H1 (cell line): ENCODE results near the gene CAD. TPM values are rescaled to one million over a fixed set of nuclear protein-coding genes. Genes with fewer than 3 reads are reported as not detected.
A peak's percentile ranks its signal among the peaks of the same experiment; 100 is the strongest.

Experiments
- ASH2L ChIP-seq: fragments of 200-600, 300-600 bp; sonication (generic); IDR thresholded peaks from one replicate; pipeline ENCODE4 v1.7.1; 2017; ENCODE audit warnings: low read length
- ATF3 ChIP-seq: IDR thresholded peaks from 2 replicates; pipeline ENCODE4 v1.6.1; 2011; ENCODE audit warnings: low read depth, mild to moderate bottlenecking, low read length; ENCODE audit not compliant: insufficient read depth
- CBX8 ChIP-seq: fragments of 300-800, 300-1000 bp; sonication (generic); IDR thresholded peaks from 2 replicates; pipeline ENCODE4 v1.7.1; 2016; ENCODE audit warnings: low read depth, low read length, borderline replicate concordance
- CHD1 ChIP-seq: IDR thresholded peaks from 2 replicates; pipeline ENCODE4 v1.6.1; 2012; ENCODE audit warnings: low read depth, low read length, improper control_type of control experiment
- EGR1 ChIP-seq: IDR thresholded peaks from 2 replicates; pipeline ENCODE4 v1.6.1; 2011; ENCODE audit warnings: low read depth, low read length, borderline replicate concordance
- GTF2F1 ChIP-seq: IDR thresholded peaks from 2 replicates; pipeline ENCODE4 v1.6.1; 2012; ENCODE audit warnings: low read depth, low read length, improper control_type of control experiment, borderline replicate concordance
- HDAC6 ChIP-seq: IDR thresholded peaks from one replicate; pipeline ENCODE4 v1.7.1; 2012; ENCODE audit warnings: low read depth, mild to moderate bottlenecking, inconsistent platforms, low read length, moderate library complexity
- JUN ChIP-seq: IDR thresholded peaks from 2 replicates; pipeline ENCODE4 v1.6.1; 2011; ENCODE audit warnings: low read depth, mild to moderate bottlenecking, improper control_type of control experiment, low read length
- JUND ChIP-seq: IDR thresholded peaks from 2 replicates; pipeline ENCODE4 v1.6.1; 2011; ENCODE audit warnings: mild to moderate bottlenecking, improper control_type of control experiment, low read length
- MAX ChIP-seq: IDR thresholded peaks from 2 replicates; pipeline ENCODE4 v1.6.1; 2012; ENCODE audit warnings: inconsistent platforms
- PHF8 ChIP-seq: fragments of 200-600 bp; sonication (generic); conservative IDR thresholded peaks from 2 replicates; pipeline ENCODE4 v1.7.1; 2012; ENCODE audit warnings: low read depth, mild to moderate bottlenecking, inconsistent platforms, low read length, moderate library complexity
- POLR2AphosphoS5 ChIP-seq: IDR thresholded peaks from 2 replicates; pipeline ENCODE4 v1.6.1; 2011; ENCODE audit warnings: low read depth, low read length
- RFX5 ChIP-seq: IDR thresholded peaks from 2 replicates; pipeline ENCODE4 v1.6.1; 2011; ENCODE audit warnings: low read depth, low read length, improper control_type of control experiment, borderline replicate concordance
- RXRA ChIP-seq: IDR thresholded peaks from 2 replicates; pipeline ENCODE4 v1.6.1; 2011; ENCODE audit warnings: low read depth, mild to moderate bottlenecking, low read length, moderate library complexity; ENCODE audit not compliant: insufficient read depth
- SRF ChIP-seq: IDR thresholded peaks from 2 replicates; pipeline ENCODE4 v1.6.1; 2011; ENCODE audit warnings: mild to moderate bottlenecking, low read depth, low read length, moderate library complexity
- TAF1 ChIP-seq: IDR thresholded peaks from 2 replicates; pipeline ENCODE4 v1.6.1; 2011; ENCODE audit warnings: mild to moderate bottlenecking, low read depth, low read length
- TCF12 ChIP-seq: IDR thresholded peaks from 2 replicates; pipeline ENCODE4 v1.6.1; 2011; ENCODE audit warnings: low read depth, mild to moderate bottlenecking, low read length
- ZNF274 ChIP-seq: IDR thresholded peaks from 2 replicates; pipeline ENCODE4 v1.7.0; 2012; ENCODE audit warnings: low read length, borderline replicate concordance; ENCODE audit errors: extremely low read depth
- polyA plus RNA-seq, 7 experiments: library from polyadenylated mRNA; depleted of rRNA in 3 of 7; stranded (reverse) in 5 of 7; unstranded in 2 of 7; fragments of >200 nt in 5 of 7; fragments of 200-250 nt in 2 of 7; gene quantifications; 1 replicate in 5 of 7; 2 replicates in 1 of 7; 4 replicates in 1 of 7; pipeline versions ENCODE4 v1.2.1 to v1.2.3, GENCODE V29; 2011 to 2013; ENCODE audit warnings: missing spikeins in 2 of 7, mixed read lengths in 2 of 7
- total RNA-seq: library from RNA; stranded (reverse); fragmentation: NEBNext Ultra II Directional; extraction: Animal tissue kit (Norgen Biotek cat#: 25700); gene quantifications from 2 replicates; pipeline ENCODE4 v1.2.1, GENCODE V29; 2021
- TF ChIP-seq, protein P1 (sequence below): IDR thresholded peaks from 2 replicates; pipeline ENCODE4 v1.6.1; 2012; ENCODE audit warnings: inconsistent platforms

The CAD gene
- total and polyA plus RNA-seq, 2 of the 8 experiments (the other 6 are each of a cell fraction or from before 2014, with no cell fraction given): 130 to 146 TPM

GRCh38 chr2:27211943-27212625 is 5.1 kb upstream of the CAD start, which contains the start of the genes ATRAID and SLC5A6 (continued):
- peak; percentile 93 for TF ChIP-seq TAF1
- TF ChIP-seq JUN: no peak
- TF ChIP-seq GTF2F1: peak; percentile 14; the same call in 1 of the 2 replicates
- no peak for TF ChIP-seq RFX5
- TF ChIP-seq CHD1: no peak
- TF ChIP-seq ZNF274: no peak
- TF ChIP-seq CBX8: no peak
- no peak for TF ChIP-seq JUND
- no peak for TF ChIP-seq HDAC6
- TF ChIP-seq ATF3: no peak
- peak; percentile 96 for TF ChIP-seq PHF8
- TF ChIP-seq SRF: no peak
- TF ChIP-seq RXRA: no peak
- peak; percentile 31 for TF ChIP-seq ASH2L
- TF ChIP-seq MAX: no peak
- TF ChIP-seq, protein P1, sequence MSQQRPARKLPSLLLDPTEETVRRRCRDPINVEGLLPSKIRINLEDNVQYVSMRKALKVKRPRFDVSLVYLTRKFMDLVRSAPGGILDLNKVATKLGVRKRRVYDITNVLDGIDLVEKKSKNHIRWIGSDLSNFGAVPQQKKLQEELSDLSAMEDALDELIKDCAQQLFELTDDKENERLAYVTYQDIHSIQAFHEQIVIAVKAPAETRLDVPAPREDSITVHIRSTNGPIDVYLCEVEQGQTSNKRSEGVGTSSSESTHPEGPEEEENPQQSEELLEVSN: no peak
- TF ChIP-seq POLR2AphosphoS5: peak; percentile 96
- TF ChIP-seq EGR1: no peak
- no peak for TF ChIP-seq TCF12
